Measurements from ENCODE around the gene SCAF1.

Gene SCAF1

DNA sequence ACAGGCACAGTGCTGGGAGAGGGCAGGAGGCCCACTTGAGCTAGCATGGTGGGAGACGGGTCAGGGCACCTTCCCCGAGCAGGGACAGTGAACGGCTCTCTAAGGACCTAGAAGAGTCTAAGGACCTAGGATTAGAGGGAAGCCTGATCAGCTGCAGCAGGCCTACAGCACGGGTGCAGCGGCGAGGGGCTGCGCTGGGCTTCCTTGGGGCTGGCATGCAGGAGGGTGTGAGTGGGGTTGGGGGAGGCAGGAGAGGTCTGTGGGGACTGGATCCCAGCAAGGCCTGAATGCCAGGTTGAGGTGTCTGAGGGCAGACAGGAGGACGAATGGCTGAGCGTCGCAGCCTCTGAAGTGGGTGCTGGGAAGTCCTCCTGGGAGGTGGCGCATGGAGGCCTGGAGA, 3.6 kb downstream of the SCAF1 start:
- H3K36me3 ChIP-seq (ENCODE audit: insufficient read depth, low read length), result peaks cover 6% of the 10 kb centered on the region
- no peaks in the 10 kb centered on the region for H3K9me3 ChIP-seq (ENCODE audit: control insufficient read depth, insufficient read depth, low read length)
- no peak overlapping the region for H3K9ac ChIP-seq (ENCODE audit: low read depth, low read length)

GRCh38 chr19:49645995-49646394, 4.0 kb downstream of the SCAF1 start:
- Histone ChIP-seq H3K9ac (ENCODE audit: low read depth, low read length) (no peak overlapping the region), H3K36me3 (ENCODE audit: insufficient read depth, low read length) (peaks cover 6% of the 10 kb centered on the region), H3K9me3 (ENCODE audit: control insufficient read depth, insufficient read depth, low read length) (no peaks in the 10 kb centered on the region), H3K4me1 (ENCODE audit: insufficient read depth, low read length) (peaks cover 9% of the 10 kb centered on the region)

More for the DNA sequence above, 3.6 kb downstream of the SCAF1 start:
- H3K4me1 ChIP-seq (ENCODE audit: insufficient read depth, low read length), result peaks cover 9% of the 10 kb centered on the region

- Histone ChIP-seq H3K36me3 (ENCODE audit: insufficient read depth, low read length) (peaks cover 6% of the 10 kb centered on the region), H3K4me1 (ENCODE audit: insufficient read depth, low read length) (peaks cover 9% of the 10 kb centered on the region), H3K9ac (ENCODE audit: low read depth, low read length) (no peak overlapping the region), H3K9me3 (ENCODE audit: control insufficient read depth, insufficient read depth, low read length) (no peaks in the 10 kb centered on the region)
Observed at GRCh38 chr19:49646586-49646985, 4.6 kb downstream of the SCAF1 start.

DNA sequence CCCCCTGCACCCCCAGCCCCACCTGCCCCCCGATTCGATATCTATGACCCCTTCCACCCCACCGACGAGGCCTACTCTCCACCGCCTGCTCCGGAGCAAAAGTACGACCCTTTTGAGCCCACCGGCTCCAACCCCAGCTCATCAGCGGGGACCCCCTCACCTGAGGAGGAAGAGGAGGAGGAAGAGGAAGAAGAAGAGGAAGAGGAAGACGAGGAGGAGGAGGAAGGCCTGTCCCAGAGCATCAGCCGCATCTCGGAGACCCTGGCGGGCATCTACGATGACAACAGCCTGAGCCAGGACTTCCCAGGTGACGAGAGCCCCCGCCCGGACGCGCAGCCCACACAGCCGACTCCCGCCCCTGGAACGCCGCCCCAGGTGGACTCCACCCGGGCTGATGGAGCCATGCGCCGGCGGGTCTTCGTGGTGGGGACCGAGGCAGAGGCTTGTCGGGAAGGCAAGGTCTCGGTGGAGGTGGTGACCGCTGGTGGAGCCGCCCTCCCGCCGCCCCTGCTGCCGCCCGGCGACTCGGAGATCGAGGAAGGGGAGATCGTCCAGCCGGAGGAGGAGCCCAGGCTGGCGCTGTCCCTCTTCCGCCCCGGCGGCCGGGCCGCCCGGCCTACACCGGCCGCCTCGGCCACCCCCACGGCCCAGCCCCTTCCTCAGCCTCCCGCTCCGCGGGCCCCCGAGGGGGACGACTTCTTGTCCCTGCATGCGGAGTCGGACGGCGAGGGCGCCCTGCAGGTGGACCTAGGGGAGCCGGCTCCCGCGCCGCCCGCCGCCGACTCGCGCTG, 9.2 kb downstream of the SCAF1 start:
- Histone ChIP-seq H3K4me1 (ENCODE audit: insufficient read depth, low read length) (no peaks in the 10 kb centered on the region), H3K9ac (ENCODE audit: low read depth, low read length) (no peak overlapping the region), H3K36me3 (ENCODE audit: insufficient read depth, low read length) (peaks cover 6% of the 10 kb centered on the region), H3K9me3 (ENCODE audit: control insufficient read depth, insufficient read depth, low read length) (no peaks in the 10 kb centered on the region)

DNA sequence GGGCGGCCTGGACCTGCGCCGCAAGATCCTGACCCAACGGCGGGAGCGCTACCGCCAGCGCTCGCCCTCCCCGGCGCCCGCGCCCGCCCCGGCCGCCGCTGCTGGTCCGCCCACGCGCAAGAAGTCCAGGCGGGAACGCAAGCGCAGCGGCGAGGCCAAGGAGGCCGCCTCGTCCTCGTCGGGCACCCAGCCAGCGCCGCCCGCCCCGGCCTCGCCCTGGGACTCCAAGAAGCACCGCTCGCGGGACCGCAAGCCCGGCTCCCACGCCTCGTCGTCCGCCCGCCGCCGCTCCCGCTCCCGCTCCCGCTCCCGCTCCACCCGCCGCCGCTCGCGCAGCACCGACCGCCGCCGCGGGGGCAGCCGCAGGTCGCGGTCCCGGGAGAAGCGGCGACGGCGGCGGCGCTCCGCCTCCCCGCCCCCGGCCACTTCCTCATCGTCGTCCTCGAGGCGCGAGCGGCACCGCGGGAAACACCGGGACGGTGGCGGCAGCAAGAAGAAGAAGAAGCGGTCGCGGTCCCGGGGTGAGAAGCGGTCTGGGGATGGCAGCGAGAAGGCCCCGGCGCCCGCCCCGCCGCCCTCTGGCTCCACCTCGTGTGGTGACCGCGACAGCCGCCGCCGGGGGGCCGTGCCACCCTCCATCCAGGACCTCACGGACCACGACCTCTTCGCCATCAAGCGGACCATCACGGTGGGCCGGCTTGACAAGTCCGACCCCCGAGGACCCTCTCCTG, 10.0 kb downstream of the SCAF1 start:
- Histone ChIP-seq H3K9ac (ENCODE audit: low read depth, low read length) (no peak overlapping the region), H3K4me1 (ENCODE audit: insufficient read depth, low read length) (no peaks in the 10 kb centered on the region), H3K9me3 (ENCODE audit: control insufficient read depth, insufficient read depth, low read length) (no peaks in the 10 kb centered on the region), H3K36me3 (ENCODE audit: insufficient read depth, low read length) (peaks cover 6% of the 10 kb centered on the region)

DNA sequence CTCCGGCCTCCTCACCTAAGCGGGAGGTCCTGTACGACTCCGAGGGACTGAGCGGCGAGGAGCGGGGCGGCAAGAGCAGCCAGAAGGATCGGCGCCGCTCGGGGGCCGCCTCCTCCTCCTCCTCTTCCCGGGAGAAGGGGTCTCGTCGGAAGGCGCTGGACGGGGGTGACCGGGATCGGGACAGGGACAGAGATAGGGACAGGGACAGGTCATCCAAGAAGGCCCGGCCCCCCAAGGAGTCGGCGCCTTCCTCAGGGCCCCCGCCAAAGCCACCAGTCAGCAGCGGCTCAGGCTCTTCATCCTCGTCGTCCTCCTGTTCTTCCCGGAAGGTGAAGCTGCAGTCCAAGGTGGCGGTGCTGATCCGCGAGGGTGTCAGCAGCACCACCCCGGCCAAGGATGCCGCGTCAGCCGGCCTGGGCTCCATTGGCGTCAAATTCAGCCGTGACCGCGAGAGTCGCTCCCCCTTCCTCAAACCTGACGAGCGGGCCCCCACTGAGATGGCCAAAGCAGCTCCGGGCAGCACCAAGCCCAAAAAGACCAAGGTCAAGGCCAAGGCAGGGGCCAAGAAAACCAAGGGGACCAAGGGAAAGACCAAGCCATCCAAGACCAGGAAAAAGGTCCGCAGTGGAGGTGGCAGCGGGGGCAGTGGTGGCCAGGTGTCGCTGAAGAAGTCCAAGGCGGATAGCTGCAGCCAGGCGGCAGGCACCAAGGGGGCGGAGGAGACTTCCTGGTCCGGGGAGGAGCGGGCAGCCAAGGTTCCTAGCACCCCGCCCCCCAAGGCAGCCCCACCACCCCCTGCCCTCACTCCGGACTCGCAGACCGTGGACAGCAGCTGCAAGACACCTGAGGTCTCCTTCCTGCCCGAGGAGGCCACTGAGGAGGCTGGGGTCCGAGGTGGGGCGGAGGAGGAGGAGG, 10.8 kb downstream of the SCAF1 start:
- peaks cover 6% of the 10 kb centered on the region for H3K36me3 ChIP-seq (ENCODE audit: insufficient read depth, low read length)

GRCh38 chr19:49653466-49653806, 11.4 kb downstream of the SCAF1 start:
- Histone ChIP-seq H3K4me1 (ENCODE audit: insufficient read depth, low read length) (no peaks in the 10 kb centered on the region), H3K36me3 (ENCODE audit: insufficient read depth, low read length) (peaks cover 9% of the 10 kb centered on the region), H3K9ac (ENCODE audit: low read depth, low read length) (no peak overlapping the region), H3K9me3 (ENCODE audit: control insufficient read depth, insufficient read depth, low read length) (no peaks in the 10 kb centered on the region)

More for the DNA sequence above, 10.8 kb downstream of the SCAF1 start:
- H3K9ac ChIP-seq (ENCODE audit: low read depth, low read length), result no peak overlapping the region
- H3K4me1 ChIP-seq (ENCODE audit: insufficient read depth, low read length), result no peaks in the 10 kb centered on the region
- no peaks in the 10 kb centered on the region for H3K9me3 ChIP-seq (ENCODE audit: control insufficient read depth, insufficient read depth, low read length)

DNA sequence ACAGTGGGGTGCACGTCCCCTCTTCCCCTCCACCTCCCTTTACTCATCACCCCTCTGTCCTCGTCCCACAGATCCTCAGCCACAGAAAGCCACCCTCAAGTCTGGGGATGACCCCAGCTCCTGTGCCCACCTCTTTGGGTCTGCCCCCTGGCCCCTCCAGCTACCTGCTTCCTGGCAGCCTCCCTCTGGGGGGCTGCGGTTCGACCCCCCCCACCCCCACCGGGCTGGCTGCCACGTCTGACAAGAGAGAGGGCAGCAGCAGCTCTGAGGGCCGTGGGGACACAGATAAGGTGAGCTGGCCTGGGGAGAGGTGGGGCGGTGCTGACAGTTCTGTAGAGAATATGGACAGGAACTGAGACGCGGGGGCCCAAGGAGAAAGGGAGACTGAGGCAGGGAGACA, 12.6 kb downstream of the SCAF1 start:
- Histone ChIP-seq H3K9ac (ENCODE audit: low read depth, low read length) (no peak overlapping the region), H3K4me1 (ENCODE audit: insufficient read depth, low read length) (no peaks in the 10 kb centered on the region), H3K9me3 (ENCODE audit: control insufficient read depth, insufficient read depth, low read length) (no peaks in the 10 kb centered on the region), H3K36me3 (ENCODE audit: insufficient read depth, low read length) (peaks cover 13% of the 10 kb centered on the region)

- Histone ChIP-seq H3K4me1 (ENCODE audit: insufficient read depth, low read length) (no peaks in the 10 kb centered on the region), H3K36me3 (ENCODE audit: insufficient read depth, low read length) (peaks cover 17% of the 10 kb centered on the region), H3K9ac (ENCODE audit: low read depth, low read length) (no peak overlapping the region), H3K9me3 (ENCODE audit: control insufficient read depth, insufficient read depth, low read length) (no peaks in the 10 kb centered on the region)
Observed at GRCh38 chr19:49655570-49656455, 13.8 kb downstream of the SCAF1 start.

GRCh38 chr19:49656456-49657109, 14.6 kb downstream of the SCAF1 start:
- Histone ChIP-seq H3K9ac (ENCODE audit: low read depth, low read length) (no peak overlapping the region), H3K36me3 (ENCODE audit: insufficient read depth, low read length) (peaks cover 17% of the 10 kb centered on the region), H3K9me3 (ENCODE audit: control insufficient read depth, insufficient read depth, low read length) (no peaks in the 10 kb centered on the region), H3K4me1 (ENCODE audit: insufficient read depth, low read length) (no peaks in the 10 kb centered on the region)

DNA sequence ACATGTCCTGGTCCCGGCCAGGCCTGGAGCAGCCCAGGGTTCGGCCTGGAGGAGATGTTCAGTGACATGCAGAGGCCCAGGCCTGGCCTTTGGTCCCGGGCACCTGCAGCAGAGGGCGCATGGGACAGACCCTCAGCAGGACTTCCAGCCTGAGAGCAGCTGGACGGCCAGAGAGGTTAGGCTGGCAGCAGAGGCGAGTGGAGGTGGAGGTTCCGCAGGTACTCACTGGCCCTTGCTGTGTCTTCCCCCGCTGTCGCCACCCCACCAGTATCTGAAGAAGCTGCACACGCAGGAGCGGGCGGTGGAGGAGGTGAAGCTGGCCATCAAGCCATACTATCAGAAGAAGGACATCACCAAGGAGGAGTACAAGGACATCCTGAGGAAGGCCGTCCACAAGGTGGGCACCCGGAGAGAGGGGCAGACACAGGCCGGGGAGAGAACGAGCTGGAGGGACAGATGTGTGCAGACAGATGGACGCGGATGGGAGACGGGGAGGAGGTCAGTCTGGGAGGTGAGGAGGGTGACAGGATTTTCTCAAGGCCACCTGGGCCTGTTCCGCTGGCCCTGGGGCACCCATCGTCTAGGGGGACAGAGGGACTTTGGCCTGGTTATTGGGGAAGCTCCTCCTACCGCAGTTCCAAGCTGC, 15.6 kb downstream of the SCAF1 start:
- H3K4me1 ChIP-seq (ENCODE audit: insufficient read depth, low read length), result no peaks in the 10 kb centered on the region
- peaks cover 17% of the 10 kb centered on the region for H3K36me3 ChIP-seq (ENCODE audit: insufficient read depth, low read length)
- H3K9ac ChIP-seq (ENCODE audit: low read depth, low read length), result no peak overlapping the region
- no peaks in the 10 kb centered on the region for H3K9me3 ChIP-seq (ENCODE audit: control insufficient read depth, insufficient read depth, low read length)

- Histone ChIP-seq H3K9me3 (ENCODE audit: control insufficient read depth, insufficient read depth, low read length) (no peaks in the 10 kb centered on the region), H3K36me3 (ENCODE audit: insufficient read depth, low read length) (peaks cover 17% of the 10 kb centered on the region), H3K9ac (ENCODE audit: low read depth, low read length) (no peak overlapping the region), H3K4me1 (ENCODE audit: insufficient read depth, low read length) (no peaks in the 10 kb centered on the region)
Observed at GRCh38 chr19:49658139-49658517, 16.1 kb downstream of the SCAF1 start.
